Aorta (tissue), 5 donors: ENCODE measurements around the gene ANKEF1. TPM values are rescaled to one million over a fixed set of nuclear protein-coding genes. Genes with fewer than 3 reads are reported as not detected.
"Not testable (repeated sequence)": the region's sequence is repeated elsewhere in the genome, so short reads cannot be mapped to it uniquely, and the experiment has no call there.

Experiments
- ATAC-seq: fragments of 200-7000 bp; cut with Tn5 transposase; one replicate; pipeline ENCODE4 v1.9.1; 2022; ENCODE audit warnings: moderate library complexity; ENCODE audit not compliant: low FRiP score
- DNase-seq, 2 donors: peaks; one replicate each; pipeline ENCODE4 v3.0.0-alpha.2; 2020
- H3K27ac ChIP-seq, 2 donors: one replicate each; pipeline ENCODE4 v1.5.1; 2013; ENCODE audit warnings: low read length in 2 of 2, mild to moderate bottlenecking in 2 of 2, moderate library complexity in 2 of 2, control low read depth in 1 of 2, inconsistent platforms in 1 of 2, low read depth in 1 of 2
- H3K27me3 ChIP-seq, 2 donors: one replicate each; pipeline ENCODE4 v1.6.1; 2013; ENCODE audit warnings: control low read depth in 1 of 2, low read length in 1 of 2, mild to moderate bottlenecking in 1 of 2, moderate library complexity in 1 of 2; ENCODE audit not compliant: insufficient read depth in 2 of 2, control insufficient read depth in 1 of 2
- H3K36me3 ChIP-seq, 2 donors: one replicate each; pipeline ENCODE4 v1.6.1; 2013; ENCODE audit warnings: control low read depth in 1 of 2, low read length in 1 of 2, mild to moderate bottlenecking in 1 of 2; ENCODE audit not compliant: insufficient read depth in 2 of 2, control insufficient read depth in 1 of 2
- H3K4me1 ChIP-seq, 2 donors: one replicate each; pipeline ENCODE4 v1.6.1; 2013; ENCODE audit warnings: low read length in 2 of 2, control low read depth in 1 of 2, mild to moderate bottlenecking in 1 of 2, moderate library complexity in 1 of 2; ENCODE audit not compliant: insufficient read depth in 2 of 2, control insufficient read depth in 1 of 2
- H3K4me3 ChIP-seq, 2 donors: one replicate each; pipeline ENCODE4 v1.5.1; 2013; ENCODE audit warnings: low read length in 2 of 2, control low read depth in 1 of 2, mild to moderate bottlenecking in 1 of 2
- H3K9me3 ChIP-seq: one replicate; pipeline ENCODE4 v1.6.1; 2013; ENCODE audit warnings: mild to moderate bottlenecking, low read length; ENCODE audit not compliant: control insufficient read depth
- WGBS, 2 donors: extraction: QIAGEN DNeasy Blood & Tissue Kit; methylation state at CpG; one replicate each; pipeline ENCODE4 v1.1.7; 2013; 5-methylcytosine and 5-hydroxymethylcytosine counted together
- intact Hi-C, 2 donors: fragments of 100-400 bp; cut with DNase I; formaldehyde crosslinking; loops; one replicate each; pipeline versions ENCODE4 v1.14.2 to v1.15.0; 2022
- polyA plus RNA-seq, 2 donors: library from polyadenylated mRNA; stranded (reverse); fragments of 200-250 nt; gene quantifications; one replicate each; pipeline ENCODE4 v1.2.3, GENCODE V29; 2013
- total RNA-seq, 2 donors: library from RNA; stranded (reverse); fragmentation: NEBNext Ultra II Directional; extraction: Animal tissue kit (Norgen Biotek cat#: 25700); gene quantifications; one replicate each; pipeline ENCODE4 v1.2.1, GENCODE V29; 2021
- donor health status: healthy with polysubstance abuse.
- donor health status: Bipolar disorder and iron deficiency.
- donor health status: DM: no; HTN: no; CAD: no.
- donor health status: DM: no; HTN: no; CAD: no.
- donor health status: DM: yes; HTN: yes; CAD: no.

ANKEF1 gene
- total and polyA plus RNA-seq, 4 donors: 0.50 to 2.3 (median 1.5) TPM; not detected in 1

- DNase-seq: no peak
- Histone ChIP-seq H3K4me3 (no peak overlapping the region), H3K27ac (no peak overlapping the region), H3K36me3 (no peaks in the 10 kb centered on the region), H3K4me1 (no peaks in the 10 kb centered on the region), H3K9me3 (no peaks in the 10 kb centered on the region), H3K27me3 (no peaks in the 10 kb centered on the region)
- whole genome bisulfite sequencing, 2 donors: 29 to 57% methylated on average over 2 of the region's 2 CpGs
- intact Hi-C loops: no loop called here
- ATAC-seq: no peak
Measured at GRCh38 chr20:10020937-10021336, 13.8 kb upstream of the ANKEF1 start.

- Histone ChIP-seq H3K4me1 (no peaks in the 10 kb centered on the region), H3K9me3 (no peaks in the 10 kb centered on the region), H3K4me3 (no peak overlapping the region), H3K36me3 (no peaks in the 10 kb centered on the region), H3K27ac (no peak overlapping the region), H3K27me3 (no peaks in the 10 kb centered on the region)
- ATAC-seq: no peak
- intact Hi-C loops: no loop called here
- 81 to 93% methylated on average over 2 of the region's 2 CpGs for WGBS, 2 donors
- no peak for DNase-seq
Measured at GRCh38 chr20:10022625-10023024, 12.2 kb upstream of the ANKEF1 start.

- DNase-seq (no peak), ATAC-seq (no peak)
- no peaks in the 10 kb centered on the region for H3K9me3 ChIP-seq
- intact Hi-C loops: no loop called here
- no peaks in the 10 kb centered on the region for H3K4me1 ChIP-seq
- H3K27ac ChIP-seq: no peak overlapping the region
- H3K27me3 ChIP-seq: no peaks in the 10 kb centered on the region
- no peaks in the 10 kb centered on the region for H3K36me3 ChIP-seq
- no peak overlapping the region for H3K4me3 ChIP-seq
- 50 to 54% methylated on average over 2 of the region's 2 CpGs for WGBS, 2 donors
Measured at GRCh38 chr20:10023911-10024310, 10.9 kb upstream of the ANKEF1 start.

- H3K27ac ChIP-seq, H3K4me1 ChIP-seq, H3K27me3 ChIP-seq, H3K4me3 ChIP-seq, H3K9me3 ChIP-seq, ATAC-seq, H3K36me3 ChIP-seq, DNase-seq: not testable (repeated sequence)
- WGBS, 2 donors: 91 to 96% methylated on average over 27 to 47 of the region's 47 CpGs
- intact Hi-C loops: loop anchor here in 1 of 2 donors (5.0 kb wide), 1 partner anchor 49 kb away; no protein-coding TSS in a partner anchor
Measured at GRCh38 chr20:10031451-10032215, 3.2 kb upstream of the ANKEF1 start.

GRCh38 chr20:10032269-10032668 lies 2.5 kb upstream of the ANKEF1 start:
- H3K9me3 ChIP-seq, H3K27me3 ChIP-seq, DNase-seq, H3K36me3 ChIP-seq, H3K4me1 ChIP-seq, H3K27ac ChIP-seq, ATAC-seq, H3K4me3 ChIP-seq: not testable (repeated sequence)
- intact Hi-C loops: loop anchor here in 1 of 2 donors (5.0 kb wide), 1 partner anchor 50 kb away; no protein-coding TSS in a partner anchor
- WGBS, 2 donors: 83 to 89% methylated on average over 7 of the region's 7 CpGs

- no peaks in the 10 kb centered on the region for H3K9me3 ChIP-seq
- DNase-seq: no peak
- intact Hi-C loops: loop anchor here in 1 of 2 donors (5.0 kb wide), 1 partner anchor 52 kb away; no protein-coding TSS in a partner anchor
- no peaks in the 10 kb centered on the region for H3K27me3 ChIP-seq
- 81 to 86% methylated on average over 5 of the region's 5 CpGs for WGBS, 2 donors
- H3K36me3 ChIP-seq: no peaks in the 10 kb centered on the region
- H3K27ac ChIP-seq: no peak overlapping the region
- peak overlapping the region in 1 of 2 donors; percentile 37 for H3K4me3 ChIP-seq
- ATAC-seq: no peak
- H3K4me1 ChIP-seq: no peaks in the 10 kb centered on the region
Measured at GRCh38 chr20:10033905-10034650, 709 bp upstream of the ANKEF1 start.

GRCh38 chr20:10036321-10036720 lies 1.5 kb downstream of the ANKEF1 start:
- H3K27me3 ChIP-seq, intact Hi-C loops, H3K4me3 ChIP-seq, H3K36me3 ChIP-seq, H3K4me1 ChIP-seq, H3K9me3 ChIP-seq, H3K27ac ChIP-seq, ATAC-seq, DNase-seq: not testable (repeated sequence)
- whole genome bisulfite sequencing, 2 donors: 99 to 100% methylated on average over 8 of the region's 8 CpGs

GRCh38 chr20:10040070-10040975 lies 5.5 kb downstream of the ANKEF1 start:
- no peak overlapping the region for H3K27ac ChIP-seq
- no peak for DNase-seq
- no peak for ATAC-seq
- intact Hi-C loops: no loop called here
- no peaks in the 10 kb centered on the region for H3K9me3 ChIP-seq
- H3K4me1 ChIP-seq: no peaks in the 10 kb centered on the region
- H3K36me3 ChIP-seq: no peaks in the 10 kb centered on the region
- H3K4me3 ChIP-seq: no peak overlapping the region
- peaks cover 0 to 2% of the 10 kb centered on the region in 2 donors for H3K27me3 ChIP-seq
- 72 to 73% methylated on average over 5 of the region's 5 CpGs for WGBS, 2 donors
